Activated T-cell treated with anti-CD3 and anti-CD28 coated beads for 48 hours (primary cell): ENCODE measurements around the gene MCM3AP.
"Not testable (repeated sequence)": the region's sequence is repeated elsewhere in the genome, so short reads cannot be mapped to it uniquely, and the experiment has no call there.

ENCODE experiments used
- DNase-seq: peaks from one replicate; pipeline ENCODE4 v3.0.0-alpha.2; 2020; ENCODE audit warnings: low read depth

MCM3AP gene

GRCh38 chr21:46311568-46311967 is 26.2 kb upstream of the MCM3AP start:
- no peak for DNase-seq

GRCh38 chr21:46310260-46310659 is 24.8 kb upstream of the MCM3AP start:
- not testable (repeated sequence) for DNase-seq

GRCh38 chr21:46308431-46308830 is 23.0 kb upstream of the MCM3AP start:
- DNase-seq, result no peak

- DNase-seq, result no peak
Measured at GRCh38 chr21:46307625-46308024, 22.2 kb upstream of the MCM3AP start.

GRCh38 chr21:46304955-46305354 is 19.5 kb upstream of the MCM3AP start:
- no peak for DNase-seq

- DNase-seq, result no peak
Measured at GRCh38 chr21:46304437-46304836, 19.0 kb upstream of the MCM3AP start.

- DNase-seq, result no peak
Measured at GRCh38 chr21:46301759-46302158, 16.3 kb upstream of the MCM3AP start.

- no peak for DNase-seq
Measured at GRCh38 chr21:46299167-46299566, 13.8 kb upstream of the MCM3AP start.

GRCh38 chr21:46297338-46298271 is 12.2 kb upstream of the MCM3AP start:
- DNase-seq, result no peak

GRCh38 chr21:46295996-46296752 is 10.8 kb upstream of the MCM3AP start:
- peak; percentile 54 for DNase-seq

- DNase-seq, result no peak
Measured at GRCh38 chr21:46295177-46295770, 9.9 kb upstream of the MCM3AP start.

- no peak for DNase-seq
Measured at GRCh38 chr21:46294647-46295176, 9.3 kb upstream of the MCM3AP start.

GRCh38 chr21:46291561-46291960 is 6.2 kb upstream of the MCM3AP start:
- DNase-seq, result no peak

- DNase-seq, result no peak
Measured at GRCh38 chr21:46289655-46290179, 4.3 kb upstream of the MCM3AP start.

- DNase-seq, result no peak
Measured at GRCh38 chr21:46287541-46287940, 2.1 kb upstream of the MCM3AP start.

GRCh38 chr21:46286648-46287002 is 1.2 kb upstream of the MCM3AP start:
- DNase-seq, result no peak

- DNase-seq, result peak; percentile 87
Measured at GRCh38 chr21:46285761-46286647, 593 bp upstream of the MCM3AP start, which contains the start of gene YBEY. TSS of gene YBEY (plus strand) at chr21:46286342. CDS start at chr21:46286914, 572 bp downstream.

- DNase-seq, result no peak
Measured at GRCh38 chr21:46284733-46285132, 678 bp downstream of the MCM3AP start.

- DNase-seq, result no peak
Measured at GRCh38 chr21:46284077-46284644, 1.2 kb downstream of the MCM3AP start.

GRCh38 chr21:46274797-46275390 is 10.5 kb downstream of the MCM3AP start:
- no peak for DNase-seq
